H1 (cell line): Measurements from ENCODE around the gene KLHL3. TPM values are rescaled to one million over a fixed set of nuclear protein-coding genes. Genes with fewer than 3 reads are reported as not detected.

Experiments used
- CTCF ChIA-PET: fragments of 300-600 bp; sonication (Branson Sonifier 250); formaldehyde crosslinking; loops from one replicate; lab custom pipeline; 2021; ENCODE audit not compliant: partially characterized antibody; lab: Charles Lee
- POLR2A ChIA-PET: fragments of 300-600 bp; sonication (Branson Sonifier 250); formaldehyde crosslinking; loops from one replicate; lab custom pipeline; 2021; ENCODE audit warnings: inconsistent platforms; ENCODE audit not compliant: partially characterized antibody; lab: Charles Lee
- DNase-seq, 2 experiments: peaks; one replicate each; pipeline versions ENCODE4 v3.0.0 to v3.0.0-alpha.2; 2010 to 2022; ENCODE audit warnings: low spot score in 2 of 2, low read depth in 1 of 2, mixed read lengths in 1 of 2
- FAIRE-seq: peaks from 2 replicates; lab custom pipeline; 2011; peaks lifted over from hg19 to GRCh38; lab: Jason Lieb, UNC
- H2AFZ ChIP-seq: 2 replicates; pipeline ENCODE4 v1.8.1; 2012; ENCODE audit warnings: low read length, inconsistent platforms
- H2AK5ac ChIP-seq: 2 replicates; pipeline ENCODE4 v1.6.1; 2013; ENCODE audit warnings: low read depth, low read length
- H2BK120ac ChIP-seq: replicated peaks from 2 replicates; pipeline ENCODE3; 2013; ENCODE audit warnings: low read depth, low read length, inconsistent platforms
- H2BK12ac ChIP-seq: 2 replicates; pipeline ENCODE4 v1.6.1; 2013; ENCODE audit warnings: low read depth, low read length
- H2BK15ac ChIP-seq: 2 replicates; pipeline ENCODE4 v1.6.1; 2013; ENCODE audit warnings: low read length
- H2BK20ac ChIP-seq: 2 replicates; pipeline ENCODE4 v1.6.1; 2013; ENCODE audit warnings: low read length
- H2BK5ac ChIP-seq: 2 replicates; pipeline ENCODE4 v1.6.1; 2013; ENCODE audit warnings: low read depth, low read length
- H3K14ac ChIP-seq: 2 replicates; pipeline ENCODE4 v1.6.1; 2013; ENCODE audit warnings: inconsistent platforms; ENCODE audit not compliant: insufficient read length
- H3K18ac ChIP-seq: 2 replicates; pipeline ENCODE4 v1.6.1; 2013; ENCODE audit warnings: low read length; ENCODE audit errors: extremely low read depth
- H3K23ac ChIP-seq: 2 replicates; pipeline ENCODE4 v1.6.1; 2013; ENCODE audit warnings: inconsistent platforms; ENCODE audit not compliant: insufficient read length
- H3K23me2 ChIP-seq: 2 replicates; pipeline ENCODE4 v1.6.1; 2013; ENCODE audit warnings: low read depth, low read length
- H3K27ac ChIP-seq: 2 replicates; pipeline ENCODE4 v1.6.1; 2011; ENCODE audit warnings: low read depth, low read length, inconsistent platforms
- H3K27me3 ChIP-seq, 4 experiments: replicated peaks in 1 of 4; 1 replicate in 1 of 4; 2 replicates in 3 of 4; pipeline versions ENCODE4 v1.6.1 to v1.8.1; 2011 to 2013; ENCODE audit warnings: low read length in 3 of 4, mild to moderate bottlenecking in 3 of 4, inconsistent platforms in 2 of 4, mixed read lengths in 2 of 4, moderate library complexity in 1 of 4; ENCODE audit not compliant: control insufficient read depth in 3 of 4, insufficient read depth in 3 of 4; ENCODE audit errors: extremely low read depth in 1 of 4
- H3K36me3 ChIP-seq, 4 experiments: 2 replicates each; pipeline versions ENCODE4 v1.6.1 to v1.8.1; 2011 to 2013; ENCODE audit warnings: mild to moderate bottlenecking in 4 of 4, low read length in 3 of 4, moderate library complexity in 2 of 4, control low read depth in 1 of 4, inconsistent platforms in 1 of 4; ENCODE audit not compliant: insufficient read depth in 4 of 4, control insufficient read depth in 2 of 4
- H3K4ac ChIP-seq: replicated peaks from 2 replicates; pipeline ENCODE3; 2013; ENCODE audit warnings: low read length, low read depth, mixed read lengths, inconsistent platforms; ENCODE audit not compliant: insufficient read length
- H3K4me1 ChIP-seq, 4 experiments: replicated peaks in 1 of 4; 1 replicate in 1 of 4; 2 replicates in 3 of 4; pipeline versions ENCODE4 v1.6.1 to v1.8.1; 2011 to 2013; ENCODE audit warnings: low read length in 3 of 4, inconsistent platforms in 2 of 4, mixed read lengths in 1 of 4; ENCODE audit not compliant: insufficient read depth in 4 of 4, control insufficient read depth in 3 of 4
- H3K4me2 ChIP-seq, 2 experiments: 2 replicates each; pipeline versions ENCODE4 v1.6.1 to v1.8.1; 2011 to 2013; ENCODE audit warnings: low read depth in 2 of 2, low read length in 2 of 2, control low read depth in 1 of 2, inconsistent platforms in 1 of 2, mild to moderate bottlenecking in 1 of 2; ENCODE audit not compliant: insufficient read depth in 1 of 2
- H3K4me3 ChIP-seq, 4 experiments: fragments of 200-600, 300-600 bp in 1 of 4; sonication (generic), shearing (Covaris generic), sonication (Bioruptor Twin) in 1 of 4; 2 replicates each; pipeline versions ENCODE4 v1.5.1 to v1.8.1; 2011 to 2016; ENCODE audit warnings: low read length in 4 of 4, low read depth in 3 of 4, control low read depth in 2 of 4, inconsistent platforms in 2 of 4, mild to moderate bottlenecking in 2 of 4, mixed read lengths in 1 of 4, moderate library complexity in 1 of 4; ENCODE audit not compliant: insufficient read depth in 2 of 4; ENCODE audit errors: extremely low read depth in 1 of 4
- H3K56ac ChIP-seq: replicated peaks from 2 replicates; pipeline ENCODE3; 2013; ENCODE audit warnings: low read depth, mild to moderate bottlenecking, mixed read lengths, low read length, inconsistent platforms; ENCODE audit not compliant: insufficient read length
- H3K79me1 ChIP-seq: 2 replicates; pipeline ENCODE4 v1.6.1; 2013; ENCODE audit warnings: low read depth, low read length, control low read depth
- H3K79me2 ChIP-seq, 2 experiments: 2 replicates each; pipeline versions ENCODE4 v1.6.1 to v1.8.1; 2012 to 2013; ENCODE audit warnings: low read length in 2 of 2, mild to moderate bottlenecking in 2 of 2, inconsistent platforms in 1 of 2; ENCODE audit not compliant: insufficient read depth in 2 of 2, control insufficient read depth in 1 of 2
- H3K9ac ChIP-seq, 4 experiments: replicated peaks in 1 of 4; 1 replicate in 1 of 4; 2 replicates in 3 of 4; pipeline versions ENCODE4 v1.6.1 to v1.8.1; 2011 to 2013; ENCODE audit warnings: low read depth in 3 of 4, low read length in 3 of 4, control low read depth in 2 of 4, mild to moderate bottlenecking in 2 of 4, moderate library complexity in 2 of 4, inconsistent platforms in 1 of 4; ENCODE audit errors: extremely low read depth in 1 of 4
- H3K9me3 ChIP-seq, 2 experiments: 2 replicates each; pipeline versions ENCODE4 v1.6.1 to v1.8.1; 2012 to 2013; ENCODE audit warnings: mild to moderate bottlenecking in 2 of 2, moderate library complexity in 2 of 2, control low read depth in 1 of 2, inconsistent platforms in 1 of 2, low read depth in 1 of 2, low read length in 1 of 2, mixed read lengths in 1 of 2; ENCODE audit not compliant: insufficient read depth in 2 of 2
- H4K20me1 ChIP-seq, 2 experiments: replicated peaks in 1 of 2; 2 replicates each; pipeline versions ENCODE3 to v1.8.1; 2011 to 2013; ENCODE audit warnings: inconsistent platforms in 2 of 2, low read length in 2 of 2, mild to moderate bottlenecking in 1 of 2; ENCODE audit not compliant: insufficient read depth in 2 of 2, control insufficient read depth in 1 of 2
- H4K5ac ChIP-seq: 2 replicates; pipeline ENCODE4 v1.6.1; 2013; ENCODE audit warnings: low read length, low read depth, mixed read lengths, inconsistent platforms; ENCODE audit not compliant: insufficient read length
- H4K8ac ChIP-seq: 2 replicates; pipeline ENCODE4 v1.8.0; 2013; ENCODE audit warnings: mild to moderate bottlenecking, moderate library complexity, low read length, inconsistent platforms; ENCODE audit not compliant: insufficient read depth; ENCODE audit errors: extremely low read depth
- H4K91ac ChIP-seq: replicated peaks from 2 replicates; pipeline ENCODE3; 2013; ENCODE audit warnings: low read length, mixed read lengths, inconsistent platforms; ENCODE audit not compliant: insufficient read length
- TBP ChIP-seq: IDR thresholded peaks from 2 replicates; pipeline ENCODE4 v1.6.1; 2011; ENCODE audit warnings: low read depth, low read length, improper control_type of control experiment
- WGBS, 2 experiments: shearing (Covaris generic) in 1 of 2; methylation state at CpG; one replicate each; pipeline versions ENCODE4 v1.1.6 to v1.1.7; 2013 to 2015; ENCODE audit warnings: low lambda C conversion rate in 2 of 2, mixed read lengths in 2 of 2, inconsistent platforms in 1 of 2, low coverage in 1 of 2, missing lambda C conversion rate in 1 of 2; ENCODE audit not compliant: insufficient replicate concordance in 2 of 2, insufficient coverage in 1 of 2, insufficient read length in 1 of 2; ENCODE audit errors: extremely low coverage in 1 of 2, missing lambda C conversion rate in 1 of 2; 5-methylcytosine and 5-hydroxymethylcytosine counted together
- polyA plus RNA-seq, 7 experiments: library from polyadenylated mRNA; depleted of rRNA in 3 of 7; stranded (reverse) in 5 of 7; unstranded in 2 of 7; fragments of >200 nt in 5 of 7; fragments of 200-250 nt in 2 of 7; gene quantifications; 1 replicate in 5 of 7; 2 replicates in 1 of 7; 4 replicates in 1 of 7; pipeline versions ENCODE4 v1.2.1 to v1.2.3, GENCODE V29; 2011 to 2013; ENCODE audit warnings: missing spikeins in 2 of 7, mixed read lengths in 2 of 7
- total RNA-seq: library from RNA; stranded (reverse); fragmentation: NEBNext Ultra II Directional; extraction: Animal tissue kit (Norgen Biotek cat#: 25700); gene quantifications from 2 replicates; pipeline ENCODE4 v1.2.1, GENCODE V29; 2021

Gene KLHL3
- total and polyA plus RNA-seq, 2 of the 8 experiments (the other 6 are each of a cell fraction or from before 2014, with no cell fraction given): 7.4 to 13.7 TPM

- Histone ChIP-seq H3K4me2 (no peak overlapping the region), H2AK5ac (no peak overlapping the region), H3K79me1 (no peaks in the 10 kb centered on the region), H3K9me3 (no peaks in the 10 kb centered on the region), H2BK5ac (no peak overlapping the region), H3K36me3 (no peaks in the 10 kb centered on the region; a peak in 2 of 8 replicates), H3K27me3 (no peaks in the 10 kb centered on the region), H4K91ac (no peak overlapping the region), H2AFZ (no peak overlapping the region), H3K4me3 (no peak overlapping the region), H3K79me2 (no peaks in the 10 kb centered on the region), H3K4ac (no peak overlapping the region), H3K4me1 (no peaks in the 10 kb centered on the region), H3K56ac (no peak overlapping the region), H2BK120ac (no peak overlapping the region), H2BK20ac (no peak overlapping the region), H3K27ac (no peak overlapping the region), H3K18ac (no peak overlapping the region), H4K20me1 (no peaks in the 10 kb centered on the region), H2BK12ac (no peak overlapping the region), H3K23me2 (no peaks in the 10 kb centered on the region; the same call in 1 of the 2 replicates), H3K14ac (no peak overlapping the region), H4K5ac (no peak overlapping the region), H4K8ac (no peak overlapping the region), H3K23ac (no peak overlapping the region), H3K9ac (no peak overlapping the region), H2BK15ac (no peak overlapping the region)
- no peak for DNase-seq
- ChIA-PET CTCF (interaction anchor here (1.0 to 1.7 kb wide), 3 partner anchors 12 to 132 kb away, joined by 3 to 5 read pairs (median 3); no protein-coding TSS in a partner anchor), POLR2A (no interaction called here)
- 85% methylated on average over 2 of the region's 2 CpGs; no CpG with 5 or more reads in 1 of the 2 experiments for WGBS, 2 experiments
- FAIRE-seq: no peak
- no peak for TF ChIP-seq TBP
Measured at GRCh38 chr5:137646761-137647160, 89.1 kb downstream of the KLHL3 start.
